Activated T-cell treated with anti-CD3 and anti-CD28 coated beads, Interleukin-2, amount 50 U/mL, for 72 hours (primary cell): ENCODE measurements around the gene SPATA12. TPM values are rescaled to one million over a fixed set of nuclear protein-coding genes. Genes with fewer than 3 reads are reported as not detected.

Experiments
- ATAC-seq, 2 donors: fragments of 150-1000 bp; cut with Tn5 transposase; replicated peaks in 1 of 2; 2 replicates each; pipeline ENCODE4 v1.10.0; 2021; ENCODE audit warnings: moderate library complexity in 2 of 2, mild to moderate bottlenecking in 1 of 2
- DNase-seq, 2 donors: peaks; one replicate each; pipeline ENCODE4 v3.0.0; 2021 to 2022; ENCODE audit warnings: mixed read lengths in 1 of 2
- H3K27ac Mint-ChIP-seq: one replicate; pipeline ENCODE4 v1.8.0; 2022; ENCODE audit warnings: mild to moderate bottlenecking, moderate library complexity, mixed read lengths
- H3K27me3 Mint-ChIP-seq: one replicate; pipeline ENCODE4 v1.8.0; 2022; ENCODE audit warnings: low read depth, mixed read lengths
- H3K36me3 Mint-ChIP-seq, 2 donors: one replicate each; pipeline ENCODE4 v1.8.0; 2022; ENCODE audit warnings: mixed read lengths in 2 of 2, mild to moderate bottlenecking in 1 of 2; ENCODE audit not compliant: insufficient read depth in 2 of 2
- H3K4me1 Mint-ChIP-seq: one replicate; pipeline ENCODE4 v1.8.0; 2022; ENCODE audit warnings: low read depth, mixed read lengths
- H3K4me3 Mint-ChIP-seq, 2 donors: one replicate each; pipeline ENCODE4 v1.8.0; 2022; ENCODE audit warnings: mild to moderate bottlenecking in 2 of 2, mixed read lengths in 2 of 2, moderate library complexity in 2 of 2
- H3K9me3 Mint-ChIP-seq, 2 donors: one replicate each; pipeline ENCODE4 v1.8.0; 2022; ENCODE audit warnings: mixed read lengths in 2 of 2
- total RNA-seq, 2 donors: library from RNA; stranded (reverse); gene quantifications; one replicate each; pipeline ENCODE4 v1.2.3, GENCODE V29; 2022

SPATA12 gene
- total RNA-seq, 2 donors from 2014 or later, result not detected

DNA sequence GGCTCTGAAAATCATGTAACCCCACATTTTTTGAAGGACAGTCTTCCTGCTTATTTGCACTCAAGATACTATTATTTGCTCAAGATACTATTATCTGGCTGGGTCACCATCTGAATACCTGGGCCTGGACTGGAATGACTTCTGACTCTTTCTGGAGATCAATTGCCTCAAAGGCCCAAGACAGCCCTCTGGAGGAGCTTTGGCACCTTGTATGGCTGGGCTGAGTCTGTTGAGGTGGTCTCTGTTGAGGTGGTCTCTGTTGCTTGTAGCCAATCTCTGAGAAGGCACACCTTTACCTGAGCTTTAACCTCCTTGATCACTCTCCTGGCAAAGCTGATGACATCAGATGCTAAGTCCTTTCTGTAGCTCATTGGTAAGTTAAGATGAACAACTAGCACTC lies 33.0 kb downstream of the SPATA12 start:
- H3K4me3 Mint-ChIP-seq, result no peak overlapping the region
- no peaks in the 10 kb centered on the region for H3K36me3 Mint-ChIP-seq
- H3K27me3 Mint-ChIP-seq, result peaks cover 7% of the 10 kb centered on the region
- ATAC-seq (no peak), DNase-seq (no peak)
- no peaks in the 10 kb centered on the region for H3K4me1 Mint-ChIP-seq
- no peaks in the 10 kb centered on the region for H3K9me3 Mint-ChIP-seq
- H3K27ac Mint-ChIP-seq, result no peak overlapping the region

DNA sequence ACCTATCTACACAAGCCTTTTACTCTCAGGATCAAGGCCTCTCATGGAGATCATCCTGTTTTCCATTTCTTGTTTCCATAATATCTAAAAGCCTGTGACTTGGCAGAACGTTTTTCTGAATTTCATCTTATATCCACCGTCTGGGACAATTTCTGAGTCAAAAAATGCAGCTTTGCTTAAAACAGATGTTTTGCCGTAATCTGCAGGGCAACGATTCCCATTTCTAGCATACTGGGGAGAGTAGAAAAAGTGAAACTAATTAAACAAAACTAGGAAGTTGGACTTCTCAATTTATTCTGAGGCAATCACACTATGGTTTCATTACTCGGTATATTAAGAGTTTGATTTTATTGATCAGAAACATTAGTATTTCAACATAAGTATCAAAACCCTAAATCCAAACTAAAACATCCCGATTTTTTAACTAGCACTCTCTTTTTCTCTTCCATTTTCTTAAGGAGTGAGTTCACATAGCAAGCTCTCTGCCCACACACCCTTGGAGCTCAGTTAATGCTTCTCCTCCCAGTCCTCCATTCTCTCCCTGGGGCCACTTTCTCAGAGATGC lies 33.6 kb downstream of the SPATA12 start:
- no peaks in the 10 kb centered on the region for H3K9me3 Mint-ChIP-seq
- peaks cover 7% of the 10 kb centered on the region for H3K27me3 Mint-ChIP-seq
- no peaks in the 10 kb centered on the region for H3K4me1 Mint-ChIP-seq
- DNase-seq (no peak), ATAC-seq (no peak)
- H3K4me3 Mint-ChIP-seq, result no peak overlapping the region
- no peak overlapping the region for H3K27ac Mint-ChIP-seq
- no peaks in the 10 kb centered on the region for H3K36me3 Mint-ChIP-seq

DNA sequence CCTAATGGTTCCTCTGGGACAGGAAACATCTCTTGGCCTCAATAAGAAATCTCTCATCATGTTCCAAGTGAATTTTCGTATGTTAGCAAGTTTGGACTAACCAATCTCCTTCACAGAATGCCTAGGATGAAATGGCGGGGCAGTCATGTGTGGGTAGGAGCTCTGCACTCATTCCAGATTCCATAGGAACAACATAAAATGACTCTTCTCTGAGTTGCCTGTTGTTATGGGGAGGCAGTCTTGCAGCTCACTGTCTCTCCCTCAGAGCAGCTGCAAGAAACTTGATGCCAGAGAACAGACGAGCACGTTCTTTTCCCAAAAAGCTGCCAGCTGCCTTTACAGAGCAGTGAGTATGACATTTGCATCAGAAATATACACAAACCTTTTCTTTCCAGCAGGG lies 34.1 kb downstream of the SPATA12 start:
- Mint-ChIP-seq H3K4me1 (no peaks in the 10 kb centered on the region), H3K9me3 (no peaks in the 10 kb centered on the region), H3K4me3 (no peak overlapping the region), H3K36me3 (no peaks in the 10 kb centered on the region), H3K27ac (no peak overlapping the region), H3K27me3 (peaks cover 7% of the 10 kb centered on the region)
- ATAC-seq (no peak), DNase-seq (no peak)

DNA sequence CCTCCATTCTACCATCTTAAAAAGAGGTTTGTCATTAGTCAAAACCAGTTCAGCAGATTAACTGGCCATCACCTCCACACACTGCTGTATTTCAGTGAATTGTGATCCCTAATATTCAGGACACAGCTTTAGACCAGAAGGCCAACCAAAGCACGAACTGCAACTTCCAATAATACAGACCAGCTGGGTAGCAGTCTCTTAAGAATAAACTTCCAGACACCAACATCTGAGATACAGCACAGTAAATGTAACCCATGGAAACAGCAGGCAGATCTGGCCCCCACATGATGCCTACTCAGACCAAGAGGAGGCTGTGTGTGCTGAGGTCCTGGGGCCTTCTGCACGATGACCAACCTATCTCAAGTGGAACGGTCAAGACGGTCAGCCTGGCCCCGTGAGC lies 34.9 kb downstream of the SPATA12 start:
- H3K36me3 Mint-ChIP-seq, result no peaks in the 10 kb centered on the region
- H3K9me3 Mint-ChIP-seq, result no peaks in the 10 kb centered on the region
- DNase-seq (no peak), ATAC-seq (no peak)
- no peaks in the 10 kb centered on the region for H3K4me1 Mint-ChIP-seq
- no peak overlapping the region for H3K27ac Mint-ChIP-seq
- peaks cover 7% of the 10 kb centered on the region for H3K27me3 Mint-ChIP-seq
- H3K4me3 Mint-ChIP-seq, result no peak overlapping the region

DNA sequence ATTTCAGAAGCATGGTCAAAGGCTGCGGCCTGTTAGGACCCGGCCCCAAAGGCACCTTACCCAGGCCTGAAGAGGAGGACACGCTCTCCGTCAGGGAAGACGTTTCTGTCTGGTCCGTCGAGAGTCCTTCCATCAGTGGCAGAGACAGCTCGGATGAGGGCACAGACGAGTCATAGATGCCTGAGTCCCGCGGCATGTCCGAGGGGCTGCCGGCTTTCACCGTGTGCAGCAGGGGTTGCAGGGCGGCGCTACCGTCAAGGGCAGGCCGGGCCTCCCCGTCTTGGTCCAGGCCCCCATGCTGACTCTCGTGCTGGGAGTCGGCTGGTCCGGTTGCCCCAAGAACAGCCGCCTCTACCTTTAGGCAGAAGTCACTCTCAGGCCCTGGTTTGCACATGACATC lies 37.1 kb downstream of the SPATA12 start:
- Mint-ChIP-seq H3K27ac (no peak overlapping the region), H3K9me3 (no peaks in the 10 kb centered on the region), H3K4me3 (no peak overlapping the region), H3K27me3 (no peaks in the 10 kb centered on the region), H3K4me1 (no peaks in the 10 kb centered on the region), H3K36me3 (no peaks in the 10 kb centered on the region)
- no peak for DNase-seq
- ATAC-seq, result no peak

DNA sequence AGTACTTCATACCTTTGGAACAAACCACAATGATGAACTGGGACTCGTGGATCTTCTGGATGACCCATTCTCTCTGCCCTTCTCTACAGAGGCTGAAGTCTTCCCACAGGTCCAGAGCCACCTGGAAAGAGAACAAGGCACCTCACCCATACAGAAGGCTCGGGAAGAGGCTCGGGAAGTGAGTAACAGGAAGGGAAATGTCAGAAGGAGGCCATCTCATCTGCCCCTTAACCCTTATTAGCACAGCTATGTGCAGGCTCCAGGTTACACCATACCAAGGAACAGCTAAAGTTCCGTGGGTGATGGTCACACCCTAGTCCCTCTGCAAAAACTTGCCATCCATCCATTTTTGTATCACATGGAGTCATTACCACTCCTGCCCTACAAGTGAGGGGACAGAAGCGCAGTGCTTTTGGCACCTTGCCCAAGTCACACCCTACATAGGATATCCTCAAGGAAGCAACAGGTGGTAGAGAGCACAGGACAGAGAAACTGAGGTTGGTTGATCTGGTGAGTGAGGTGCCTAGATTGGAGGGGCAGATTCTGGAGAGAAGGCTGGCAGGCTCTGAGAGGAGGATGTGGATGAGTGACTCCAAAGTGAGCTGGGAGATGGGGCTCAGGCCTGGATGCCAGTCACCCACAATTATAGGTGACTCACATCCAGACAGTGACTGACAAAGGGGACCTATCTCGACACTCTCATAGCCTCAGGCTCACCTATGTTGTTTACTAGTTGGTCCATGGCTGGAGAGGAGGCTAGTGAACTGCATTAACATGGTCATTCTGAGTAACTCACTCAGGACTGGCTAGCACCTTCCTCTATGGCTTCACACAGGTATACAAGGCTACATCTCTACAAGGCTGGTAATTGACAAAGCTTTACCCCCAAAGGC lies 38.2 kb downstream of the SPATA12 start:
- ATAC-seq, result no peak
- no peaks in the 10 kb centered on the region for H3K36me3 Mint-ChIP-seq
- no peaks in the 10 kb centered on the region for H3K9me3 Mint-ChIP-seq
- no peaks in the 10 kb centered on the region for H3K27me3 Mint-ChIP-seq
- H3K4me3 Mint-ChIP-seq, result no peak overlapping the region
- DNase-seq, result no peak
- no peaks in the 10 kb centered on the region for H3K4me1 Mint-ChIP-seq
- no peak overlapping the region for H3K27ac Mint-ChIP-seq

DNA sequence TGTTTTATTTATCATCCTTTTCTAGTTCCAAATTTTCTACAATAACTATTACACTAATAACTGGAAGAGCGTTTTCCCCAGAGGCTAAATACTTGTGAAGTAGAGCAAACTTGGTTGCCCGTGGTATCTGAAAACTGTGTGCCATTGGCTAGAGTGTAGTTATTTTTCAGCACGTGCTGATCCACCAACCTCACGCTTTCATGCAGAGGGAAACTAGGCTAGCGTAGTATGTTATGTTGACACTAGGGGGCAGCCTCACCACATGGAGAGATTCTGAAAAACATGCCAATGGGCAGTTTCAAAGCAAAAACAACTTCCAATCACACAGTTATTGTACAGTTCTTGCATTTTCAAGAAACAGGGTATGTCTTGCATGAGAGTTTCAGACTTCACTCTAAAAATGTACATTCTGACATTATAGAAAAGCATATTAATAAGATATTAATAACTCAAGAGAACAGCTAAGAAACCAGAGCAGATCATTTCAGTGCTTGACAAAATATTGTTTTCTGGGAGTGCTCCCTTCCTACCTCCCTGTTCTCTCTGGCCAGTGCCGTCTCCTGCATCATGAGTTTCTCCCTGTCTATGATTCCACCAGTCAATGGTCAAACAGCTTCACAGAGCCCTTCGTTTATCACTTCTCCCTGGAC lies 39.7 kb downstream of the SPATA12 start:
- DNase-seq (peak; percentile 65 to 70), ATAC-seq (peak; percentile 66 to 74)
- Mint-ChIP-seq H3K27me3 (no peaks in the 10 kb centered on the region), H3K4me3 (no peak overlapping the region), H3K9me3 (no peaks in the 10 kb centered on the region), H3K4me1 (no peaks in the 10 kb centered on the region), H3K36me3 (no peaks in the 10 kb centered on the region), H3K27ac (no peak overlapping the region)

DNA sequence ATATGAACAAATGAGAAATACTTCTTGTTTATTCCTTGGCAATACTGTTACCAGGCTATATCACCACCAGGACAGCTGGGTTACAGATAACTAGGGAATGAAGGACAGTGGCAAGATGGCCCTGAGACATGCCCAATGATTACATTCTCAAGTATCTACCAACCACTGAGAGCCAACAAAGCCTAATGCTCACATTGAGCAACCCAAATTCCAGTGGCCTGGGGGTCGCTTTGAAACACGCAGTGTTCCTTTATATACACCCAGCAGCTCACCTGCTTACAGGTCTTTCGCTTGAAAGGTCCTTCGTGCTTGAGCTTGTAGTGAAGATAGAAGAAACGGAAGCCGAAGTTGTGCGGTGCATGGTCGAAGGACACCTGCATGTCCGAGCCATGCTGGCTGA lies 45.1 kb downstream of the SPATA12 start:
- Mint-ChIP-seq H3K4me1 (no peaks in the 10 kb centered on the region), H3K27ac (no peak overlapping the region), H3K27me3 (no peaks in the 10 kb centered on the region), H3K9me3 (no peaks in the 10 kb centered on the region), H3K36me3 (no peaks in the 10 kb centered on the region), H3K4me3 (no peak overlapping the region)
- no peak for ATAC-seq
- DNase-seq, result no peak

DNA sequence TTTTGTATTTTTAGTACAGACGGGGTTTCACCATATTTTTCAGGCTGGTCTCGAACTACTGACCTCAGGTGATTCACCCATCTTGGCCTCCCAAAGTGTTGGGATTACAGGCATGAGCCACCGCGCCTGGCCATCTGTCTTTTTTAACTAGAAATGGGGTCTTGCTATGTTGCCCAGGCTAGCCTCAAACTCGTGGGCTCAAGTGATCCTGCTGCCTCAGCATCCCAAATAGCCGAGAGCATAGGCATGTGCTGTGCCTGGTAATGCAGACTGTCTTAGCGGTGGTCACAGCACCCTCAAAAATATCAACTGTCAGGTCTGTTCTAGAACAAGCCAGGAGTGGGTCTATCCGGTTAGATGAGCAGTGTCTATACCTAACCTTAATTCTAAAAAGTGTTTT lies 48.2 kb downstream of the SPATA12 start:
- H3K4me1 Mint-ChIP-seq, result no peaks in the 10 kb centered on the region
- no peak for DNase-seq
- H3K36me3 Mint-ChIP-seq, result no peaks in the 10 kb centered on the region
- H3K9me3 Mint-ChIP-seq, result no peaks in the 10 kb centered on the region
- H3K27ac Mint-ChIP-seq, result no peak overlapping the region
- no peak for ATAC-seq
- H3K27me3 Mint-ChIP-seq, result no peaks in the 10 kb centered on the region
- H3K4me3 Mint-ChIP-seq, result no peak overlapping the region

DNA sequence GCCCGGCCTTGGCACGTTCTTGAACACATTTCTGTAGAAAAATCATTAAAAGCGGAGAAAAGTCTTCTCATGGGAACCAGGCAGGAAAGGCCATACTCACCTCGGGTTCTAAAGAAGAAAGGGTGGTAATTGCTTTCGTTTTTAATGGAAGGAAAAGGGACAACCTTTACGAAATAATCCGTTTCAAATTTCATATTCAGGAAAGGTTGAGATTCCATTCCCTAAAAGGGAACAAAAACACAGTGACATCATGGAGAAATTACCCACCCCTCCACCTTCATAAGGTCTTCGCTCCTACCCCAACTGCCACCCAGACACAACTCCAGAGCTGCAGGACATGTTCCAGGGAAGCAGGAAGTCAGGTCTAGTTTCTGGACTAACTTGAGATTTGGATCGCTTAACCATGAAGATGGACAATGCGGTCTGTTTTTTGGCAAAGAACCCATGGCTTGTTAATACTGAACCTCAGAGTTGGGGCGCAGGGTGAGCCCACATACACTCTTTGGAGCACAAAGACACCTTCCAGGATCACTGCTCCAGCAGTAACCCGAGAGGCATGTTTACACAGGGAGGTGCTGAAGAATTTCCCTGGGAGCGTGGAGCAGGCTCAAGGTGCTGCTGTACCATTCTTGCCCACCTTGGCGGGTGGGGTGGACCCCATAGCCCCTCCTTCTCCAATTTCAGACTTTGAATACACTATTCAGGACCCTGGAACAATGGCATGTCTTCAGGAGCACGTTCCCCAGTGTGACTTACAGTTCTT lies 49.2 kb downstream of the SPATA12 start:
- DNase-seq (no peak), ATAC-seq (no peak)
- no peak overlapping the region for H3K27ac Mint-ChIP-seq
- no peaks in the 10 kb centered on the region for H3K4me1 Mint-ChIP-seq
- H3K27me3 Mint-ChIP-seq, result no peaks in the 10 kb centered on the region
- H3K9me3 Mint-ChIP-seq, result no peaks in the 10 kb centered on the region
- no peaks in the 10 kb centered on the region for H3K36me3 Mint-ChIP-seq
- no peak overlapping the region for H3K4me3 Mint-ChIP-seq

DNA sequence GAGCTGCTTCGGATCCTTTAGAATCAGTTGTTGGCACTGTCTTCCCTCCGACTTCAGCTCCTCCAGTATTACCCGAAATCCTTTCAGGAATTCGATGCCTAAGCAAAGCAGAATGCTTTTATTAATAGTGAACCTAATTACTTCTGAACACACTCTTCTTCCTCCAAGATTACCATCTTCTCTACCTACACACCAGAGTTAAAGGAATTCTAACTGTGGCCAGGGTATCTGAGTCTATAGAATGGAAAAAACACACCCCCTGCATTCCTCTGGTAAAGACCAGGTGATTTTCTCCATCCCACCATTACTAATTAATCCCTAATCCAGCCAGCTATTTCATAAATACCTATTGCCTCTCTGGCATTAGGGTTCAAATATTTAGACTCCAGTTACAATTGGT lies 49.8 kb downstream of the SPATA12 start:
- no peak overlapping the region for H3K4me3 Mint-ChIP-seq
- no peak overlapping the region for H3K27ac Mint-ChIP-seq
- ATAC-seq (no peak), DNase-seq (no peak)
- no peaks in the 10 kb centered on the region for H3K9me3 Mint-ChIP-seq
- H3K36me3 Mint-ChIP-seq, result no peaks in the 10 kb centered on the region
- H3K27me3 Mint-ChIP-seq, result no peaks in the 10 kb centered on the region
- H3K4me1 Mint-ChIP-seq, result no peaks in the 10 kb centered on the region

DNA sequence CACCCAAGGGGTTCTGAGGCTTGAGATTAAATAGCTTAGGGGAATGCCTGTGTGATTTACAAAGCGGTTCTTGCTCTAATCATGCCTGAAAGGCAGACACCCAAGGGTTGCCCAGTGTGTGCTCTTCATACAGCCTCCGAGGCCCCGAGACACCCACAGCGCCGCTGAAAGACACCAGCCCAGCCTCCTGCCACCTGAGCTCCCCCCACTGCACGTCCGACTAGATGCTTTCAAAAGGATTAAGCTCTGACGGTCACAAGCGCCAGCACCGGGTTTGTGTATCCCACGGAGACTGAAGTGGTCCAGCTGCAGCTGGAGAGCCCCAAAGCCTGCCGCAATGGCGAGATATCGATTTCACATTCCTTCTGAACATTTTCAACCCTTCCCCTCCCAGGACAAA lies 50.3 kb downstream of the SPATA12 start:
- Mint-ChIP-seq H3K4me3 (no peak overlapping the region), H3K9me3 (no peaks in the 10 kb centered on the region), H3K27ac (no peak overlapping the region), H3K27me3 (no peaks in the 10 kb centered on the region), H3K4me1 (no peaks in the 10 kb centered on the region), H3K36me3 (no peaks in the 10 kb centered on the region)
- DNase-seq, result no peak
- ATAC-seq, result no peak

DNA sequence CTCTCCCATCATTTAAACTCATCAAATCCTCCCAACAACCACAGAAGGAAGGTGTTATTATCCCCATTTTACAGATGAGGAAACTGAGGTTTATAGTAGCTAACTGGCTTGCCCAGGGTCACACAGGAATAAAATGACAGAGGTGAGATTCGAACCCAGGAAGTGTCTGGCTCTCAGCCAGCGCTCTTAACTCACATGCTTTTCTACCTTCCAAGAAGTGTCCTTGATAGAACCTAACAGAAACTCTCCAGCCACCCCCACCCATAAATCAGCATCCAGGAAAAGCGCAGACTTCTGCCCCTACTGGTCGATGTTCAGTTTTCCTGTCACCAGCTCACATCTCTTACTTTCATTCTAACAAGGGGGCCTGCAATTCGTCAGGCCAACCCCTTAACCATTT lies 51.7 kb downstream of the SPATA12 start:
- Mint-ChIP-seq H3K4me1 (no peaks in the 10 kb centered on the region), H3K9me3 (no peaks in the 10 kb centered on the region), H3K27ac (no peak overlapping the region), H3K36me3 (no peaks in the 10 kb centered on the region), H3K27me3 (no peaks in the 10 kb centered on the region), H3K4me3 (no peak overlapping the region)
- DNase-seq, result no peak
- no peak for ATAC-seq
